H9 (cell line): Measurements from ENCODE around the gene HIPK4. TPM values are rescaled to one million over a fixed set of nuclear protein-coding genes. Genes with fewer than 3 reads are reported as not detected.

ENCODE experiments used
- DNase-seq: peaks from one replicate; pipeline ENCODE4 v3.0.0-alpha.2; 2017
- H2AFZ ChIP-seq: one replicate; pipeline ENCODE4 v1.6.1; 2013; ENCODE audit warnings: mild to moderate bottlenecking, low read length, control low read depth, moderate library complexity
- H2AK5ac ChIP-seq: 2 replicates; pipeline ENCODE4 v1.6.1; 2013; ENCODE audit warnings: low read length, control low read depth, mixed read lengths; ENCODE audit not compliant: insufficient read length
- H2BK120ac ChIP-seq: one replicate; pipeline ENCODE4 v1.6.1; 2013; ENCODE audit warnings: low read depth, mild to moderate bottlenecking, low read length, control low read depth, inconsistent platforms; ENCODE audit not compliant: poor library complexity, severe bottlenecking
- H2BK12ac ChIP-seq: 2 replicates; pipeline ENCODE4 v1.6.1; 2013; ENCODE audit warnings: low read length, control low read depth, mixed read lengths, low read depth; ENCODE audit not compliant: insufficient read length
- H2BK15ac ChIP-seq: 2 replicates; pipeline ENCODE4 v1.6.1; 2013; ENCODE audit warnings: low read depth, low read length, control low read depth
- H2BK20ac ChIP-seq: one replicate; pipeline ENCODE4 v1.6.1; 2013; ENCODE audit warnings: low read depth, mild to moderate bottlenecking, low read length, control low read depth, inconsistent platforms; ENCODE audit not compliant: poor library complexity, severe bottlenecking
- H2BK5ac ChIP-seq: 2 replicates; pipeline ENCODE4 v1.6.1; 2013; ENCODE audit warnings: low read length, control low read depth, mixed read lengths; ENCODE audit not compliant: insufficient read length
- H3K14ac ChIP-seq: 2 replicates; pipeline ENCODE4 v1.6.1; 2013; ENCODE audit warnings: low read length, control low read depth; ENCODE audit not compliant: insufficient read depth
- H3K18ac ChIP-seq: 2 replicates; pipeline ENCODE4 v1.6.1; 2013; ENCODE audit warnings: low read depth, mild to moderate bottlenecking, mixed read lengths, low read length, control low read depth; ENCODE audit not compliant: insufficient read length
- H3K23ac ChIP-seq: 2 replicates; pipeline ENCODE4 v1.6.1; 2013; ENCODE audit warnings: low read length, control low read depth, mixed read lengths, low read depth; ENCODE audit not compliant: insufficient read length
- H3K23me2 ChIP-seq: 2 replicates; pipeline ENCODE4 v1.6.1; 2013; ENCODE audit warnings: low read depth, mild to moderate bottlenecking, mixed read lengths, low read length, control low read depth; ENCODE audit not compliant: insufficient read length, poor library complexity, severe bottlenecking
- H3K27ac ChIP-seq: 2 replicates; pipeline ENCODE4 v1.5.1; 2013; ENCODE audit warnings: low read length, control low read depth, mixed read lengths, low read depth; ENCODE audit not compliant: insufficient read length
- H3K27me3 ChIP-seq: 2 replicates; pipeline ENCODE4 v1.6.1; 2013; ENCODE audit warnings: low read length, control low read depth, inconsistent platforms; ENCODE audit not compliant: insufficient read depth
- H3K4ac ChIP-seq: 2 replicates; pipeline ENCODE4 v1.6.1; 2013; ENCODE audit warnings: low read depth, mild to moderate bottlenecking, control low read depth, inconsistent platforms, low read length, moderate library complexity
- H3K4me1 ChIP-seq: 2 replicates; pipeline ENCODE4 v1.6.1; 2013; ENCODE audit warnings: low read length, control low read depth, inconsistent platforms; ENCODE audit not compliant: insufficient read depth
- H3K4me2 ChIP-seq: 2 replicates; pipeline ENCODE4 v1.6.1; 2013; ENCODE audit warnings: low read length, control low read depth, mixed read lengths; ENCODE audit not compliant: insufficient read length, insufficient read depth
- H3K56ac ChIP-seq: 2 replicates; pipeline ENCODE4 v1.6.1; 2013; ENCODE audit warnings: low read depth, mild to moderate bottlenecking, mixed read lengths, low read length, control low read depth; ENCODE audit not compliant: insufficient read length
- H3K79me1 ChIP-seq: 2 replicates; pipeline ENCODE4 v1.6.1; 2013; ENCODE audit warnings: low read depth, mild to moderate bottlenecking, moderate library complexity, low read length, control low read depth, inconsistent platforms; ENCODE audit not compliant: insufficient read depth, poor library complexity, severe bottlenecking
- H3K79me2 ChIP-seq: 2 replicates; pipeline ENCODE4 v1.6.1; 2013; ENCODE audit warnings: low read length, control low read depth, inconsistent platforms; ENCODE audit not compliant: insufficient read depth
- H3K9ac ChIP-seq: 2 replicates; pipeline ENCODE4 v1.6.1; 2013; ENCODE audit warnings: low read length, control low read depth, mixed read lengths; ENCODE audit not compliant: insufficient read length; ENCODE audit errors: extremely low read depth
- H3K9me3 ChIP-seq: one replicate; pipeline ENCODE4 v1.6.1; 2013; ENCODE audit warnings: low read depth, low read length, inconsistent platforms; ENCODE audit not compliant: control insufficient read depth
- H3T11ph ChIP-seq: one replicate; pipeline ENCODE4 v1.6.1; 2013; ENCODE audit warnings: mild to moderate bottlenecking, low read length, control low read depth, inconsistent platforms
- H4K20me1 ChIP-seq: one replicate; pipeline ENCODE4 v1.6.1; 2013; ENCODE audit not compliant: control insufficient read depth, insufficient read length, insufficient read depth
- H4K5ac ChIP-seq: 2 replicates; pipeline ENCODE4 v1.6.1; 2013; ENCODE audit warnings: low read depth, mild to moderate bottlenecking, mixed read lengths, low read length, control low read depth; ENCODE audit not compliant: insufficient read length
- H4K8ac ChIP-seq: replicated peaks from 2 replicates; pipeline ENCODE4 v1.6.1; 2013; ENCODE audit warnings: low read length, control low read depth, mixed read lengths, low read depth; ENCODE audit not compliant: insufficient read length
- H4K91ac ChIP-seq: 2 replicates; pipeline ENCODE4 v1.6.1; 2013; ENCODE audit warnings: low read depth, mild to moderate bottlenecking, moderate library complexity, mixed read lengths, low read length, control low read depth; ENCODE audit not compliant: insufficient read length
- H3K27ac Mint-ChIP-seq, 3 experiments: 2 replicates in 2 of 3; 3 replicates in 1 of 3; pipeline ENCODE4 v1.8.0; 2020 to 2021; ENCODE audit warnings: mixed read lengths in 3 of 3, mild to moderate bottlenecking in 1 of 3, moderate library complexity in 1 of 3
- H3K27me3 Mint-ChIP-seq: 2 replicates; pipeline ENCODE4 v1.8.0; 2021; ENCODE audit warnings: low read depth, mild to moderate bottlenecking, moderate library complexity, mixed read lengths
- H3K36me3 Mint-ChIP-seq, 3 experiments: 2 replicates in 2 of 3; 3 replicates in 1 of 3; pipeline ENCODE4 v1.8.0; 2020 to 2021; ENCODE audit warnings: low read depth in 3 of 3, mixed read lengths in 3 of 3; ENCODE audit not compliant: insufficient read depth in 1 of 3
- H3K4me1 Mint-ChIP-seq, 2 experiments: 2 replicates each; pipeline ENCODE4 v1.8.0; 2020; ENCODE audit warnings: mixed read lengths in 2 of 2
- H3K4me3 Mint-ChIP-seq, 2 experiments: 2 replicates in 1 of 2; 3 replicates in 1 of 2; pipeline ENCODE4 v1.8.0; 2020 to 2021; ENCODE audit warnings: mild to moderate bottlenecking in 2 of 2, mixed read lengths in 2 of 2, moderate library complexity in 1 of 2
- H3K9me3 Mint-ChIP-seq, 2 experiments: 2 replicates in 1 of 2; 3 replicates in 1 of 2; pipeline ENCODE4 v1.8.0; 2020; ENCODE audit warnings: mild to moderate bottlenecking in 2 of 2, mixed read lengths in 2 of 2, moderate library complexity in 1 of 2
- CTCF ChIP-seq: fragments of 200-600 bp; sonication (generic); conservative IDR thresholded peaks from 3 replicates; pipeline ENCODE4 v1.8.0; 2021; ENCODE audit warnings: antibody characterized with exemption, mild to moderate bottlenecking
- WGBS: extraction: QIAGEN DNeasy Blood & Tissue Kit; methylation state at CpG from one replicate; pipeline ENCODE4 v1.1.7; 2013; ENCODE audit warnings: missing lambda C conversion rate, low lambda C conversion rate, mixed read lengths; ENCODE audit not compliant: insufficient read length; ENCODE audit errors: extremely low coverage; 5-methylcytosine and 5-hydroxymethylcytosine counted together
- total RNA-seq: library from RNA; stranded (reverse); gene quantifications from 2 replicates; pipeline ENCODE4 v1.2.1, GENCODE V29; 2021

Gene HIPK4
- total RNA-seq, 1 experiment from 2014 or later = 0.15 TPM

GRCh38 chr19:40348961-40349507, 40.9 kb downstream of the HIPK4 start:
- DNase-seq = no peak
- WGBS = no CpG with 5 or more reads among the region's 17 CpGs

More at GRCh38 chr19:40348961-40349507, 40.9 kb downstream of the HIPK4 start:
- Mint-ChIP-seq H3K4me3 (peak overlapping the region; percentile 76 to 93), H3K27me3 (no peaks in the 10 kb centered on the region), H3K27ac (peak overlapping the region; percentile 33 to 75 (median 37); a peak in 6 of 7 replicates), H3K9me3 (peaks cover 0 to 3% of the 10 kb centered on the region in 2 experiments; a peak in 1 of 5 replicates), H3K36me3 (no peaks in the 10 kb centered on the region), H3K4me1 (peaks cover 12 to 16% of the 10 kb centered on the region in 2 experiments)
- H3K27me3 ChIP-seq = no peaks in the 10 kb centered on the region
- no peak overlapping the region for H3K18ac ChIP-seq
- H4K8ac ChIP-seq = no peak overlapping the region
- no peak overlapping the region for H2BK12ac ChIP-seq
- no peak overlapping the region for H4K5ac ChIP-seq
- no peaks in the 10 kb centered on the region for H3K4me1 ChIP-seq
- no peak overlapping the region for H3K4ac ChIP-seq
- H3K79me2 ChIP-seq = no peaks in the 10 kb centered on the region
- H2BK15ac ChIP-seq = no peak overlapping the region
- H4K91ac ChIP-seq = no peak overlapping the region
- H3K79me1 ChIP-seq = no peaks in the 10 kb centered on the region
- H3K23me2 ChIP-seq = peaks cover 6% of the 10 kb centered on the region
- no peak overlapping the region for H3K27ac ChIP-seq
- peak overlapping the region; percentile 78 for H3K4me2 ChIP-seq
- H3K9ac ChIP-seq = peak overlapping the region; percentile 61
- TF ChIP-seq CTCF = no peak
- H4K20me1 ChIP-seq = no peaks in the 10 kb centered on the region
- H3K9me3 ChIP-seq = no peaks in the 10 kb centered on the region
- no peak overlapping the region for H3T11ph ChIP-seq
- no peak overlapping the region for H2BK5ac ChIP-seq
- H3K23ac ChIP-seq = no peak overlapping the region
- no peak overlapping the region for H3K56ac ChIP-seq
- no peak overlapping the region for H2AFZ ChIP-seq
- no peak overlapping the region for H2BK20ac ChIP-seq
- H3K14ac ChIP-seq = no peak overlapping the region
- H2BK120ac ChIP-seq = no peak overlapping the region
- no peak overlapping the region for H2AK5ac ChIP-seq
